ENCODE measurements around the gene PAPPA. TPM values are rescaled to one million over a fixed set of nuclear protein-coding genes. Genes with fewer than 3 reads are reported as not detected.

PAPPA gene
- polyA plus RNA-seq, 1 experiment, result 39.9 TPM

DNA sequence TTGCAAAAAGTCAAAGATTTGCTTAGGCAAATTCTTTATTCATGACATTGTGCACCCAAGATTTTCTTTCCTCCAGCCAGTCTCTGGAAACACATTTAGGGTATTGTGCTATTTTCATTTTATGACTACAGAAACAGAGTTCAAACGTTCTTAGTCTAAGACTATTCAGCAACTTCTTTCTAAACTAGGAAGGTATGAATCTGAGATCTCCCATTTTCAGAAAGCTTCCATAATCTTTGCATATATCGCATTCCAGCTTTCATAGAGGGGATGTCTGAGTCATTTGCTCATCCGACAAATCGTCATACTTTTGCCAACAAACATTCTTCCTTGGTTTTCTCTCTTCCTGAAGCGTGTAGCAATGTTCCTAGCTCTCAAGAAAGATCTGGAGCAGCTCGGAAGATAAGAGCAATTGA lies 1.6 kb upstream of the PAPPA start:
- Histone ChIP-seq H3K36me3 (ENCODE audit: control insufficient read depth, insufficient read depth, low read length) (no peaks in the 10 kb centered on the region), H3K27me3 (ENCODE audit: control insufficient read depth, insufficient read depth, low read length) (no peaks in the 10 kb centered on the region), H3K4me3 (ENCODE audit: low read depth, low read length) (no peak overlapping the region)
- CTCF ChIA-PET, result interaction anchor here (0.6 to 2.0 kb wide), 16 partner anchors 10 to 559 kb away, joined by 3 to 7 read pairs (median 4); no protein-coding TSS in a partner anchor
- peak; percentile 95 for DNase-seq (ENCODE audit: low read depth)
- TF ChIP-seq, protein P1, sequence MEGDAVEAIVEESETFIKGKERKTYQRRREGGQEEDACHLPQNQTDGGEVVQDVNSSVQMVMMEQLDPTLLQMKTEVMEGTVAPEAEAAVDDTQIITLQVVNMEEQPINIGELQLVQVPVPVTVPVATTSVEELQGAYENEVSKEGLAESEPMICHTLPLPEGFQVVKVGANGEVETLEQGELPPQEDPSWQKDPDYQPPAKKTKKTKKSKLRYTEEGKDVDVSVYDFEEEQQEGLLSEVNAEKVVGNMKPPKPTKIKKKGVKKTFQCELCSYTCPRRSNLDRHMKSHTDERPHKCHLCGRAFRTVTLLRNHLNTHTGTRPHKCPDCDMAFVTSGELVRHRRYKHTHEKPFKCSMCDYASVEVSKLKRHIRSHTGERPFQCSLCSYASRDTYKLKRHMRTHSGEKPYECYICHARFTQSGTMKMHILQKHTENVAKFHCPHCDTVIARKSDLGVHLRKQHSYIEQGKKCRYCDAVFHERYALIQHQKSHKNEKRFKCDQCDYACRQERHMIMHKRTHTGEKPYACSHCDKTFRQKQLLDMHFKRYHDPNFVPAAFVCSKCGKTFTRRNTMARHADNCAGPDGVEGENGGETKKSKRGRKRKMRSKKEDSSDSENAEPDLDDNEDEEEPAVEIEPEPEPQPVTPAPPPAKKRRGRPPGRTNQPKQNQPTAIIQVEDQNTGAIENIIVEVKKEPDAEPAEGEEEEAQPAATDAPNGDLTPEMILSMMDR (IDR thresholded peaks at IDR 0.05; ENCODE audit: insufficient read depth, low read depth, low read length), result no peak
- POLR2A ChIA-PET, result interaction anchor here (0.5 to 2.1 kb wide), 5 partner anchors 76 to 522 kb away, joined by 3 to 7 read pairs (median 3); no protein-coding TSS in a partner anchor

DNA sequence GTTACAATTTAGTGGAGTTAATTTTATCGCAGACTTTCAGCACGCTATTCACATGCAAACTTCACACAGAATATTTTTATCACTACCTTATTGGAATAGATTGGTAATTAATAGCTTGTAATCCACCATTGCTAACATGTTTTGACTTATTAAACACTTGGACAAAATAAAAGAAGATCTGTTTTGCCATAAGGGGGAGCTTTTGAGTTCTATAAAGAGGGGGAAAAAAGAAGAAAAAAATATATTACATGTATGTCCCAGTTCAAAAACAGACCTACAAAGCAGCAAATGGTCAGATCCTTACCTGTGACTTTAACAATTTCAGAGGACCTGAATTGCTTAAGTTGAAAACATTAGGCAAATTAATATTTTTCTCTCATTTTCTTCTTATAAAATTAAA lies 1.2 kb upstream of the PAPPA start:
- DNase-seq (ENCODE audit: low read depth), result no peak
- POLR2A ChIA-PET, result interaction anchor here (0.5 to 2.1 kb wide), 5 partner anchors 77 to 522 kb away, joined by 3 to 7 read pairs (median 3); no protein-coding TSS in a partner anchor
- TF ChIP-seq, protein P1 (IDR thresholded peaks at IDR 0.05; ENCODE audit: insufficient read depth, low read depth, low read length), result peak; percentile 42
- Histone ChIP-seq H3K4me3 (ENCODE audit: low read depth, low read length) (peak overlapping the region; percentile 62), H3K27me3 (ENCODE audit: control insufficient read depth, insufficient read depth, low read length) (no peaks in the 10 kb centered on the region), H3K36me3 (ENCODE audit: control insufficient read depth, insufficient read depth, low read length) (no peaks in the 10 kb centered on the region)
- CTCF ChIA-PET, result interaction anchor here (0.6 to 2.0 kb wide), 17 partner anchors 10 to 560 kb away, joined by 3 to 7 read pairs (median 3); no protein-coding TSS in a partner anchor

DNA sequence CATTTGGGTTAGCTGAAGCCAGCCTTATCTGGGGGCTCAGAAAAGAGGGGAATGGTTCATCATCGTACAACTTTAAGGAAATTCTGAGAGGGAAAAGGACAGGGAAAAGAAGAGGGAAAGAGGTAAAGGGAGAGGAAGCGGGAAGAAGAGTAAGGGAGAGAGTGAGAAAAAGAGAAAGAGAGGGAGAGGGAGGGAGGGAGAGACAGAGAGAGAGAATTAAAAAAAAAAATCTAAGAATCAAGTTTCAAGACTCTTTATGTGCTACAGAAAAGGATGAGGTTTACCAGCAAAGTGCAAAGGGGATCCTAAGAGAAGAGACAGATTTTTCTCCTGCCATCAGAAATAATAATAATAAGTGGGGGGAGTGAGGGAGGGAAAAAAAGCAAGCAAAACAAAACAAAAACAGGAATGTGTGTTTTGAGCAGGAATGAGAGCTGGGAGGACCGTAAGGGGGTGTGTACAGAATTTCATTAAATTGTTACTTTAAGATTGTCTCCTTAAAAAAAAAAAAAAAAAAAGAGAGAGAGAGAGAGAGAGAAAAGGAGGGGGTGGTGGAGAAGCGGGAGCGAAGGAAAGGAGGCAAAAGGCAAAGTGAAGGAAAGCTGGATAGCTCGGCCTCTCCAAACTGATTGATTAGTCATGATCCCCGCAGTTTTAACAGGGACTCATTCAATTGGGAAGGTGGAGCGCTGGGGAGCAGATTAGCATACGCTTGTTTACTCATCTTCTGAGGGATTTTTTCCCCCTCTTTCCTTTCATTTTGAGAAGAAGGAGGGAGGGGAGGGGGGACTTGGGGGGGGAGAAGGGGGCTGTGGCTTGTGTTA lies 438 bp upstream of the PAPPA start:
- TF ChIP-seq, protein P1 (IDR thresholded peaks at IDR 0.05; ENCODE audit: insufficient read depth, low read depth, low read length), result no peak
- CTCF ChIA-PET, result interaction anchor here (0.6 to 4.4 kb wide), 16 partner anchors 9 to 561 kb away, joined by 3 to 17 read pairs (median 4); no protein-coding TSS in a partner anchor
- H3K27me3 ChIP-seq (ENCODE audit: control insufficient read depth, insufficient read depth, low read length), result no peaks in the 10 kb centered on the region
- POLR2A ChIA-PET, result interaction anchor here (0.6 to 2.1 kb wide), 5 partner anchors 175 to 559 kb away, joined by 3 to 21 read pairs (median 7); no protein-coding TSS in a partner anchor
- H3K4me3 ChIP-seq (ENCODE audit: low read depth, low read length), result peak overlapping the region; percentile 62
- no peak for DNase-seq (ENCODE audit: low read depth)
- no peaks in the 10 kb centered on the region for H3K36me3 ChIP-seq (ENCODE audit: control insufficient read depth, insufficient read depth, low read length)

DNA sequence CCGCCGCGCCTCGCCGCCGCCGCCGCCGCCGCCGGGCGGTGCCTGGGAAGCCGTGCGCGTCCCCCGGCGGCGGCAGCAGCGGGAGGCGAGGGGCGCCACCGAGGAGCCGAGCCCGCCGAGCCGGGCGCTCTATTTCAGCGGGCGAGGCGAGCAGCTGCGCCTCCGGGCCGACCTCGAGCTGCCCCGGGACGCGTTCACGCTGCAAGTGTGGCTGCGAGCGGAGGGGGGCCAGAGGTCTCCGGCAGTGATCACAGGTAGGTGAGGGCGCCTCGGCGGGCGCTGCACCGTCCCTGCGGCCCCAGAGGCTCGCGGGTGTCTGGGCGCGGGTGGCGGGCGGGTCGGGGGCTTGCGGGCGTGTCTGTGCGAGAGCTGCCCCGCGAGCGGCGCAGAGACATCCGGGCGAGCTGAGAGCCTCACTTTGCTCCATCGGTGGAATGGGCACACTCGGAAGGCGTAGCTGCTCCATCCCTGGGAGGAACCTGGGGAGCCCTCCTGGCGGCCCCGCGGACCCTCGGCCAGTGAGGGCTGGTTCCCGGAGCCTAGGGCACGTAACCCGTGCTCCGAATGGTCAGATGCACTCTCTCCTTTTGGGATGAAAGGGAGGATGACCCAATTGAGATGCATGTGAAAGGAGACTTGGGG lies 864 bp downstream of the PAPPA start:
- POLR2A ChIA-PET, result interaction anchor here (0.6 to 0.8 kb wide), 2 partner anchors 53 to 565 kb away, joined by 3 read pairs; no protein-coding TSS in a partner anchor
- Histone ChIP-seq H3K36me3 (ENCODE audit: control insufficient read depth, insufficient read depth, low read length) (peaks cover 3% of the 10 kb centered on the region; the same call in 1 of the 2 replicates), H3K27me3 (ENCODE audit: control insufficient read depth, insufficient read depth, low read length) (no peaks in the 10 kb centered on the region), H3K4me3 (ENCODE audit: low read depth, low read length) (peak overlapping the region; percentile 62)
- CTCF ChIA-PET, result interaction anchor here (0.7 to 4.4 kb wide), 4 partner anchors 419 to 563 kb away, joined by 3 to 17 read pairs (median 4); no protein-coding TSS in a partner anchor
- TF ChIP-seq, protein P1 (IDR thresholded peaks at IDR 0.05; ENCODE audit: insufficient read depth, low read depth, low read length), result no peak
- DNase-seq (ENCODE audit: low read depth), result no peak

Data from BJ (cell line).